Neural progenitor cell (in vitro differentiated cells): ENCODE data around the gene TMCO2.

Source experiments
- EZH2 ChIP-seq: fragments of 200-600 bp; sonication (generic); IDR thresholded peaks from 2 replicates; pipeline ENCODE4 v1.6.1; 2017; ENCODE audit warnings: antibody characterized with exemption, mild to moderate bottlenecking, moderate library complexity
- TF ChIP-seq, protein P1 (sequence below): fragments of 200-600 bp; sonication (generic); IDR thresholded peaks from 2 replicates; pipeline ENCODE4 v1.5.1; 2017; ENCODE audit warnings: antibody characterized with exemption, mild to moderate bottlenecking

DNA sequence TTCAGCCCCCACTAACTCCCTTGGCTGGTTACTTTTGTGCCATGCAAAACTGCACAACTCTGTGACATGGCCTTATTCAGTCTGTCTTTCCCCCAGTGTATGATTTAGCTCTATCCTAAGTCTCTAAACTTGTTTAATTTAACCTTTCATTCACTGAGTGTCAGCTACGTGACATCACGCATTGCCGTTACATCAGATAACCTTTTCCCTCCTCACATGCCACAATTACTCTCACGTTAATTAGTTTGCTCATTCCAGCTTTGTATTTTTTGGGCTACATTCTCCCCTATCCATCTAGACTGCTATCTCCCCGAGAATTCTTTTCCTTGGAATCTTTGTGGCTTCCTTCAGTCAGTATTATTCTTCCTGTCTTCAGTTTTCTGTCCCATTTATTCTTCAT is 29.4 kb upstream of the TMCO2 start:
- TF ChIP-seq, protein P1, sequence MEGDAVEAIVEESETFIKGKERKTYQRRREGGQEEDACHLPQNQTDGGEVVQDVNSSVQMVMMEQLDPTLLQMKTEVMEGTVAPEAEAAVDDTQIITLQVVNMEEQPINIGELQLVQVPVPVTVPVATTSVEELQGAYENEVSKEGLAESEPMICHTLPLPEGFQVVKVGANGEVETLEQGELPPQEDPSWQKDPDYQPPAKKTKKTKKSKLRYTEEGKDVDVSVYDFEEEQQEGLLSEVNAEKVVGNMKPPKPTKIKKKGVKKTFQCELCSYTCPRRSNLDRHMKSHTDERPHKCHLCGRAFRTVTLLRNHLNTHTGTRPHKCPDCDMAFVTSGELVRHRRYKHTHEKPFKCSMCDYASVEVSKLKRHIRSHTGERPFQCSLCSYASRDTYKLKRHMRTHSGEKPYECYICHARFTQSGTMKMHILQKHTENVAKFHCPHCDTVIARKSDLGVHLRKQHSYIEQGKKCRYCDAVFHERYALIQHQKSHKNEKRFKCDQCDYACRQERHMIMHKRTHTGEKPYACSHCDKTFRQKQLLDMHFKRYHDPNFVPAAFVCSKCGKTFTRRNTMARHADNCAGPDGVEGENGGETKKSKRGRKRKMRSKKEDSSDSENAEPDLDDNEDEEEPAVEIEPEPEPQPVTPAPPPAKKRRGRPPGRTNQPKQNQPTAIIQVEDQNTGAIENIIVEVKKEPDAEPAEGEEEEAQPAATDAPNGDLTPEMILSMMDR: no peak
- no peak for TF ChIP-seq EZH2
